Effector memory CD8-positive, alpha-beta T cell (primary cell): Measurements from ENCODE around the gene PRSS22.

Experiments
- ATAC-seq: fragments of 150-1000 bp; cut with Tn5 transposase; replicated peaks from 2 replicates; pipeline ENCODE4 v1.10.0; 2021; ENCODE audit warnings: mild to moderate bottlenecking, moderate library complexity
- DNase-seq, 3 experiments: peaks; one replicate each; pipeline ENCODE4 v3.0.0; 2021
- H3K27ac Mint-ChIP-seq, 2 donors: one replicate each; pipeline ENCODE4 v1.8.0; 2022; ENCODE audit warnings: mild to moderate bottlenecking in 2 of 2, mixed read lengths in 2 of 2, moderate library complexity in 2 of 2
- H3K27me3 Mint-ChIP-seq, 2 donors: one replicate each; pipeline ENCODE4 v1.8.0; 2022; ENCODE audit warnings: mixed read lengths in 2 of 2
- H3K36me3 Mint-ChIP-seq: one replicate; pipeline ENCODE4 v1.8.0; 2022; ENCODE audit warnings: mild to moderate bottlenecking, moderate library complexity, mixed read lengths; ENCODE audit not compliant: insufficient read depth
- H3K4me1 Mint-ChIP-seq, 2 donors: one replicate each; pipeline ENCODE4 v1.8.0; 2022; ENCODE audit warnings: low read depth in 2 of 2, mixed read lengths in 2 of 2
- H3K4me3 Mint-ChIP-seq, 2 donors: one replicate each; pipeline ENCODE4 v1.8.0; 2022; ENCODE audit warnings: mild to moderate bottlenecking in 2 of 2, mixed read lengths in 2 of 2, moderate library complexity in 2 of 2
- H3K9me3 Mint-ChIP-seq, 2 donors: one replicate each; pipeline ENCODE4 v1.8.0; 2022; ENCODE audit warnings: mixed read lengths in 2 of 2

Gene PRSS22

GRCh38 chr16:2817340-2818271 lies 40.4 kb downstream of the PRSS22 start:
- Mint-ChIP-seq H3K27ac (no peak overlapping the region), H3K27me3 (peaks cover 1 to 36% of the 10 kb centered on the region in 2 donors), H3K36me3 (no peaks in the 10 kb centered on the region), H3K4me1 (peaks cover 0 to 1% of the 10 kb centered on the region in 2 donors), H3K9me3 (no peaks in the 10 kb centered on the region), H3K4me3 (peak overlapping the region in 1 of 2 donors; percentile 65)
- DNase-seq (no peak), ATAC-seq (no peak)

- no peak within 1 kb of the TSS for H3K27ac Mint-ChIP-seq
- peaks cover 0 to 1% of the 10 kb centered on the region in 2 donors for H3K4me1 Mint-ChIP-seq
- peaks cover 8 to 42% of the 10 kb centered on the region in 2 donors for H3K27me3 Mint-ChIP-seq
- no peaks in the 10 kb centered on the region for H3K9me3 Mint-ChIP-seq
- H3K36me3 Mint-ChIP-seq: no peaks in the 10 kb centered on the region
- ATAC-seq (peak; percentile 61), DNase-seq (peak in 1 of 3 experiments; percentile 38)
- peak within 1 kb of the TSS in 1 of 2 donors; percentile 65 for H3K4me3 Mint-ChIP-seq
These were observed 41.1 kb downstream of the PRSS22 start, which contains the start of gene PRSS21 for GRCh38 chr16:2816751-2817339. Gene PRSS21, plus strand, starts transcription at chr16:2817237. Its CDS starts 32 bp downstream, at chr16:2817269.

- DNase-seq: no peak
- Mint-ChIP-seq H3K27ac (no peak overlapping the region), H3K4me1 (peaks cover 0 to 1% of the 10 kb centered on the region in 2 donors), H3K36me3 (no peaks in the 10 kb centered on the region), H3K4me3 (no peak overlapping the region), H3K9me3 (no peaks in the 10 kb centered on the region), H3K27me3 (peaks cover 8 to 50% of the 10 kb centered on the region in 2 donors)
- no peak for ATAC-seq
These were observed 42.6 kb downstream of the PRSS22 start for GRCh38 chr16:2815299-2815771.

GRCh38 chr16:2814551-2815298 lies 43.2 kb downstream of the PRSS22 start:
- Mint-ChIP-seq H3K9me3 (no peaks in the 10 kb centered on the region), H3K27me3 (peaks cover 8 to 55% of the 10 kb centered on the region in 2 donors), H3K4me3 (no peak overlapping the region)

DNA sequence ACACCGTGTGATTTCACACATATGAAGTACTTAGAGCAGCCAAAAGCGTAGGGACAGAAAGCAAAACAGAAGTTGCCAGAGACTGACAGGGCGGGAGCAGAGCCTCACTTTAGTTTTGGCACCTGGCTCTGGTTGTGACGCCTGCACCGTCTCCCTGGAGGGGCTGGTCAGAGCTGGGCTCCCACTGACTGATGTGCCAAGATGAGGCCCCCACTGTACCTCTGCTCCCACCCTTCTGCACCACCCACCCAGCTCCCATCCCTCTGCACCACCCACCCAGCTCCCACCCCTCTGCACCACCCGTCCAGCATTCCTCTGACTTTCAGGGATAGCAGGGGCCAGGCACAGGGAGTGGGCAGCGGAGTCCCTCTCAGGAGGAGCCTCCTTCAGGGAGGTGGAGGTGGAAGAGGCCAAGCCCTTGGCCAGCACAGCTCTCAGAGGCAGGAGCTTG lies 44.2 kb downstream of the PRSS22 start:
- no peaks in the 10 kb centered on the region for H3K9me3 Mint-ChIP-seq
- H3K27me3 Mint-ChIP-seq: peaks cover 17 to 53% of the 10 kb centered on the region in 2 donors
- H3K4me1 Mint-ChIP-seq: peaks cover 0 to 1% of the 10 kb centered on the region in 2 donors
- no peak for DNase-seq
- H3K4me3 Mint-ChIP-seq: no peak overlapping the region
- no peak for ATAC-seq
- H3K27ac Mint-ChIP-seq: no peak overlapping the region
- H3K36me3 Mint-ChIP-seq: no peaks in the 10 kb centered on the region

More at GRCh38 chr16:2814551-2815298, 43.2 kb downstream of the PRSS22 start:
- H3K27ac Mint-ChIP-seq: peak overlapping the region in 1 of 2 donors; percentile 6
- ATAC-seq (no peak), DNase-seq (no peak)
- H3K36me3 Mint-ChIP-seq: no peaks in the 10 kb centered on the region
- H3K4me1 Mint-ChIP-seq: peaks cover 0 to 1% of the 10 kb centered on the region in 2 donors

GRCh38 chr16:2811703-2812471 lies 46.1 kb downstream of the PRSS22 start:
- H3K9me3 Mint-ChIP-seq: no peaks in the 10 kb centered on the region
- no peaks in the 10 kb centered on the region for H3K4me1 Mint-ChIP-seq
- DNase-seq: no peak

GRCh38 chr16:2810651-2811050 lies 47.3 kb downstream of the PRSS22 start:
- Mint-ChIP-seq H3K27me3 (peaks cover 36 to 74% of the 10 kb centered on the region in 2 donors), H3K4me3 (no peak overlapping the region), H3K9me3 (no peaks in the 10 kb centered on the region), H3K36me3 (no peaks in the 10 kb centered on the region), H3K4me1 (no peaks in the 10 kb centered on the region), H3K27ac (no peak overlapping the region)
- ATAC-seq: no peak
- no peak for DNase-seq

More at GRCh38 chr16:2811703-2812471, 46.1 kb downstream of the PRSS22 start:
- no peak for ATAC-seq
- H3K27ac Mint-ChIP-seq: no peak overlapping the region
- no peak overlapping the region for H3K4me3 Mint-ChIP-seq
- no peaks in the 10 kb centered on the region for H3K36me3 Mint-ChIP-seq
- peaks cover 32 to 66% of the 10 kb centered on the region in 2 donors for H3K27me3 Mint-ChIP-seq

DNA sequence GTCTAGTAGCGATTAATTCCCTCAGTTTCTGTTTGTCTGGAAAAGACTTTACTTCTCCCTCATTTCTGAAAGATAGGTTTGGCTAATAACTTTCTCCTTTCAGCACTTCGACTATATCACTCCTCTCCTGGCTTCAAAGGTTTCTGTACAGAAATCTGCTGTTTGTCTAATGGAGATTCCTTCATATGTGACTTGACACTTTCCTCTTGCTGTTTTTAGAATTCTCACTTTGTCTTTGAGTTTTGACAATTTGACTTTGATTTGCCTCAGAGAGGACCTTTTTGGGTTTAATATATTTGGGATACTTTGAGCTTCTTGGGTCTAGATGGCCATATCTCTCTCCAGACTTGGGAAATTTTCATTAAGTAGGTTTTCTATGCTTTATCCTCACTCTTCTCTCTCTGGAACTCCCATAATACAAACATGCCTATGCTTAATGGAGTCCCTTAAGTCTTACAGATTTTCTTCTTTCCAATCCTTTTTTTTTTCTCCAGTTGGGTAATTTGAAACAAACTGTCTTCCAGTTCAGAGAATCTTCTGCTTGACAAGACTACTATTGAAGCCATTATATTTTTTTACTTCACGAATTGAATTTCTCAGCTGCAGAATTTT lies 48.7 kb downstream of the PRSS22 start:
- H3K4me1 Mint-ChIP-seq: no peaks in the 10 kb centered on the region
- no peak overlapping the region for H3K27ac Mint-ChIP-seq
- no peaks in the 10 kb centered on the region for H3K9me3 Mint-ChIP-seq
- ATAC-seq: no peak
- peaks cover 41 to 81% of the 10 kb centered on the region in 2 donors for H3K27me3 Mint-ChIP-seq
- DNase-seq: no peak
- peaks cover 3% of the 10 kb centered on the region for H3K36me3 Mint-ChIP-seq
- no peak overlapping the region for H3K4me3 Mint-ChIP-seq

DNA sequence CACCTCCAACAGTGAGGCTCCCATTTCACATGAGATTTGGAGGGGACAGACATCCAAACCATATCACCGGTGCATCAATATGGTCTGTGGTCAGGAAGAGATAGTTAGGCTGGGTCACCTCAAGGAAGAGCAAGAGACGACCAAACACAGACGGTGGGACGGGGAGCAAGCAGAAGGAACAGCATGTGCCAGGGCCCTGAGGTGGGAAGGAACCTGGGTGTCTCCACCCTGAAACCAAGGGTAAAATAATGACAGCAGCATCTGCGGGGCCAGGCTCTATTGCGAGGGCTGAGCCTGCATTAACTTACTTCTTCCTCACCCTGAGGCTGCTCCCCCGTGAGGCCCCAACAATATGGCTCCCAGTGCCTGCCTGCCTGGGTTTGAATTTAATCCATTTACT lies 49.8 kb downstream of the PRSS22 start:
- Mint-ChIP-seq H3K9me3 (peaks cover 0 to 7% of the 10 kb centered on the region in 2 donors), H3K4me3 (no peak overlapping the region), H3K36me3 (peaks cover 3% of the 10 kb centered on the region), H3K27me3 (peaks cover 41 to 81% of the 10 kb centered on the region in 2 donors), H3K27ac (no peak overlapping the region), H3K4me1 (no peaks in the 10 kb centered on the region)
- no peak for ATAC-seq
- no peak for DNase-seq

DNA sequence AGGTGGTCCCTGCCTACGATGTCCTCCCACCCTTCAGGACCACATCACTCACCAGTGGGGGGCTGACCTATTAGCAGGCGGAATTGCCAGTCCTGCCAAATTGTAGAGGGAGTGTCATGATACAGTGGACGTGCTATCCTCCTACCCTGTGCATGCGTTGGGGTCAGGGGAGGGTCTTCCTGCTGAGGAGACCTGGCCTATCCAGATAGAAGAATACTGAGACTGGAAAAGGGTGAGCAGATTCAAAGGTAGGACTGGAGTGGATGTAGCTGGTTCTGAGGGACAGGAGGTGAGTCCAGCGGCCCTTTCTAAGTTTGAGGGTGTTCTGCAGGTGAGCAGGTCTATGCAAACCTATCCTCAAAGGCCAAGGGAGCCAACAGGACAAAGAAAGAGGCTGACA lies 51.7 kb downstream of the PRSS22 start:
- H3K27me3 Mint-ChIP-seq: peaks cover 34 to 65% of the 10 kb centered on the region in 2 donors

GRCh38 chr16:2804728-2805127 lies 53.2 kb downstream of the PRSS22 start:
- ATAC-seq (no peak), DNase-seq (no peak)
- Mint-ChIP-seq H3K36me3 (peaks cover 3% of the 10 kb centered on the region), H3K4me3 (no peak overlapping the region), H3K27me3 (peaks cover 34 to 50% of the 10 kb centered on the region in 2 donors), H3K9me3 (peaks cover 0 to 7% of the 10 kb centered on the region in 2 donors), H3K27ac (no peak overlapping the region), H3K4me1 (no peaks in the 10 kb centered on the region)

More for the DNA sequence above, 51.7 kb downstream of the PRSS22 start:
- Mint-ChIP-seq H3K4me1 (no peaks in the 10 kb centered on the region), H3K4me3 (no peak overlapping the region), H3K27ac (no peak overlapping the region), H3K36me3 (peaks cover 3% of the 10 kb centered on the region), H3K9me3 (peaks cover 0 to 7% of the 10 kb centered on the region in 2 donors)
- no peak for ATAC-seq
- DNase-seq: no peak

GRCh38 chr16:2803545-2804195 lies 54.3 kb downstream of the PRSS22 start:
- Mint-ChIP-seq H3K27me3 (peaks cover 23 to 42% of the 10 kb centered on the region in 2 donors), H3K27ac (no peak overlapping the region), H3K9me3 (peaks cover 0 to 7% of the 10 kb centered on the region in 2 donors), H3K4me3 (no peak overlapping the region), H3K4me1 (no peaks in the 10 kb centered on the region), H3K36me3 (peaks cover 3% of the 10 kb centered on the region)
- DNase-seq: no peak
- no peak for ATAC-seq
